ENCODE measurements around the gene DOK5. TPM values are rescaled to one million over a fixed set of nuclear protein-coding genes. Genes with fewer than 3 reads are reported as not detected.

Gene DOK5
- total and polyA plus RNA-seq, 2 donors from 2014 or later: 4.8 to 5.4 TPM

DNA sequence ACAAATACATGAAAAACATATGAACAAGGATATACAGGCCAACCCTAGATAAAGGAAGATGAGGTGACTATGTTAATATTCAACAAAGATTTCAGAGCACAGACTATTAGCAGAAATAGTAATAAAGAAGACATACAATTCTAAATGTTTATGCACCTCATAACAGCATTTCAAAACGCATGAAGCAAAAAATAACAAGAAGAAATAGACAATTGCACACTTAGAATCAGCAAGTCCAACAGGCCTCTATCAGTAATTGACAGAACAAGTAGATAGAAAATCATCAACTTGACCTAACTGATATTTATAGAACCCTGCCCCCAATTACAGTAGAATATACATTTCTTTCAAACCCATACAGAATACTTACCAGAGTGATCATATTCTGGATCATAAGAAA is 11.4 kb upstream of the DOK5 start:
- FAIRE-seq (no peak), DNase-seq (no peak)
- Histone ChIP-seq H3K9ac (ENCODE audit: low read length in 3 of 3) (no peak overlapping the region), H3K9me3 (ENCODE audit: control insufficient read depth in 2 of 3, insufficient read depth in 1 of 3, low read length in 3 of 3) (peaks cover 0 to 5% (median 0%) of the 10 kb centered on the region in 3 donors), H3K27me3 (ENCODE audit: control insufficient read depth, insufficient read depth, low read length) (no peaks in the 10 kb centered on the region), H3K4me3 (ENCODE audit: low read length in 3 of 3) (no peak overlapping the region), H3K27ac (ENCODE audit: low read depth in 2 of 2, low read length in 2 of 2) (no peak overlapping the region), H3K4me1 (ENCODE audit: control insufficient read depth in 2 of 3, insufficient read depth in 2 of 3, low read depth in 1 of 3, low read length in 3 of 3) (no peaks in the 10 kb centered on the region), H3K36me3 (ENCODE audit: control insufficient read depth in 2 of 3, insufficient read depth in 3 of 3, low read length in 3 of 3) (no peaks in the 10 kb centered on the region)
- intact Hi-C loops (cut with DNase I): no loop called here
- TF ChIP-seq, protein P1, sequence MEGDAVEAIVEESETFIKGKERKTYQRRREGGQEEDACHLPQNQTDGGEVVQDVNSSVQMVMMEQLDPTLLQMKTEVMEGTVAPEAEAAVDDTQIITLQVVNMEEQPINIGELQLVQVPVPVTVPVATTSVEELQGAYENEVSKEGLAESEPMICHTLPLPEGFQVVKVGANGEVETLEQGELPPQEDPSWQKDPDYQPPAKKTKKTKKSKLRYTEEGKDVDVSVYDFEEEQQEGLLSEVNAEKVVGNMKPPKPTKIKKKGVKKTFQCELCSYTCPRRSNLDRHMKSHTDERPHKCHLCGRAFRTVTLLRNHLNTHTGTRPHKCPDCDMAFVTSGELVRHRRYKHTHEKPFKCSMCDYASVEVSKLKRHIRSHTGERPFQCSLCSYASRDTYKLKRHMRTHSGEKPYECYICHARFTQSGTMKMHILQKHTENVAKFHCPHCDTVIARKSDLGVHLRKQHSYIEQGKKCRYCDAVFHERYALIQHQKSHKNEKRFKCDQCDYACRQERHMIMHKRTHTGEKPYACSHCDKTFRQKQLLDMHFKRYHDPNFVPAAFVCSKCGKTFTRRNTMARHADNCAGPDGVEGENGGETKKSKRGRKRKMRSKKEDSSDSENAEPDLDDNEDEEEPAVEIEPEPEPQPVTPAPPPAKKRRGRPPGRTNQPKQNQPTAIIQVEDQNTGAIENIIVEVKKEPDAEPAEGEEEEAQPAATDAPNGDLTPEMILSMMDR (IDR thresholded peaks at IDR 0.05; ENCODE audit: borderline replicate concordance, extremely low read depth, insufficient read depth): no peak

DNA sequence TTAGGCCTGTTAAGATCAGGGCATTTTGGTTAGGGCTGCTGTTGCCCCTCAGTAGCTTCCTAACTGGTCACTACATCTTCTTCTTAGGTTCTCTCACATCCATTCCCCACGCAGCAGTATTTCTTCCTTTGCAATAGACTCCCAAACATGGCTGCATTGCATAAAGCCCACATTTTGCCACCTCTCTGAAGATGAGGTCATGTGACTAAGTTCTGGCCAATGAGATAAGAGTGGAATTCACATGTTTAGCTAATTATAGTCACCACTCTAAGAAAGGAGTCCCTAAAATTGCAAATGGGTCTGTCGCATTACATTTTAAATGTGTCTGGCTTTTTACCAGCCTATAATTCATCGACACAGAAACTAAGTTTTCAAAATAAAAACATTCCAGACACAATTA is 9.3 kb upstream of the DOK5 start:
- no peak overlapping the region for H3K9ac ChIP-seq (ENCODE audit: low read length in 3 of 3)
- intact Hi-C loops (cut with DNase I): no loop called here
- no peak for FAIRE-seq
- H3K4me1 ChIP-seq (ENCODE audit: control insufficient read depth in 2 of 3, insufficient read depth in 2 of 3, low read depth in 1 of 3, low read length in 3 of 3): no peaks in the 10 kb centered on the region
- no peak overlapping the region for H3K4me3 ChIP-seq (ENCODE audit: low read length in 3 of 3)
- TF ChIP-seq, protein P1 (IDR thresholded peaks at IDR 0.05; ENCODE audit: borderline replicate concordance, extremely low read depth, insufficient read depth): no peak
- no peak overlapping the region for H3K27ac ChIP-seq (ENCODE audit: low read depth in 2 of 2, low read length in 2 of 2)
- no peaks in the 10 kb centered on the region for H3K27me3 ChIP-seq (ENCODE audit: control insufficient read depth, insufficient read depth, low read length)
- H3K9me3 ChIP-seq (ENCODE audit: control insufficient read depth in 2 of 3, insufficient read depth in 1 of 3, low read length in 3 of 3): no peaks in the 10 kb centered on the region
- H3K36me3 ChIP-seq (ENCODE audit: control insufficient read depth in 2 of 3, insufficient read depth in 3 of 3, low read length in 3 of 3): no peaks in the 10 kb centered on the region
- no peak for DNase-seq

DNA sequence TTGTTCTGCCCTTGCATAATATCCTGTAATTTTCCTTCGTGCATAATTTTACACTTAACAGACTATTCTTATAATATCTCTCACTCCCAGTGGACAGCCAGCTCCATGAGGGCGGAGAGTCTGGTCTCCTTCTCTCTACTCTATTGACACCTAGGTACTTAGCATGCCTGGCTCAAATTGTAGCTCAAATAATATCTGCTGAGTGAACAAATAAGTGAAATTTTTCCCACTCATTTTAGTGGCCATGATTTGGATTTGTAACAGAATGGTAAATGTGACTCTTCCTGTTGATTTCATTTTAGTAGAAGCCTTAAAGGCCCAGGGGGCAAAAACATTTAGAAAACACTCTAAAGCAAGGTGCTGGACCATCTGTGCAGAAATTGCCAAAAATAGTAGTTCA is 7.8 kb upstream of the DOK5 start:
- no peak for DNase-seq
- Histone ChIP-seq H3K27ac (ENCODE audit: low read depth in 2 of 2, low read length in 2 of 2) (no peak overlapping the region), H3K9ac (ENCODE audit: low read length in 3 of 3) (no peak overlapping the region), H3K9me3 (ENCODE audit: control insufficient read depth in 2 of 3, insufficient read depth in 1 of 3, low read length in 3 of 3) (no peaks in the 10 kb centered on the region), H3K4me3 (ENCODE audit: low read length in 3 of 3) (no peak overlapping the region), H3K36me3 (ENCODE audit: control insufficient read depth in 2 of 3, insufficient read depth in 3 of 3, low read length in 3 of 3) (no peaks in the 10 kb centered on the region), H3K4me1 (ENCODE audit: control insufficient read depth in 2 of 3, insufficient read depth in 2 of 3, low read depth in 1 of 3, low read length in 3 of 3) (no peaks in the 10 kb centered on the region), H3K27me3 (ENCODE audit: control insufficient read depth, insufficient read depth, low read length) (no peaks in the 10 kb centered on the region)
- intact Hi-C loops (cut with DNase I): no loop called here
- no peak for FAIRE-seq
- TF ChIP-seq, protein P1 (IDR thresholded peaks at IDR 0.05; ENCODE audit: borderline replicate concordance, extremely low read depth, insufficient read depth): no peak

DNA sequence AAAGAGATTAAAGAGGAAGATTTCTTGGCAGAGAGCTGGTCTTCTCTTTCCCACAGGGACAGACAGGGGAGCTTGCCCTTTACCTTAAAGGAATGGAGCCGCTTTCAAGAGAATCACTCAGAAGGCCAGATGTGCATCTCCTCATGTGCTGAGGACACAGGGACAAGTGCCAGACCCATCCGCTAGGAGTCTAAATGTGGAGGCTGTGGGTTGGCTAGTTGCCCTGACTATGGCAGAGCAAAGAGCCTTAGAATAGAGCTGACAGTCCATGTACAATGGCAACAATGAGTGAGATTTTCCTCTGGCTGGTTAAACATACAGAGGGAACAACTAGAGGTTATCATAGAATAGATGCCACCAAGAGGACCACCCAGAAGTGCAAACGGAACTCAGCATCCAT is 7.3 kb upstream of the DOK5 start:
- Histone ChIP-seq H3K9ac (ENCODE audit: low read length in 3 of 3) (no peak overlapping the region), H3K27me3 (ENCODE audit: control insufficient read depth, insufficient read depth, low read length) (no peaks in the 10 kb centered on the region), H3K9me3 (ENCODE audit: control insufficient read depth in 2 of 3, insufficient read depth in 1 of 3, low read length in 3 of 3) (no peaks in the 10 kb centered on the region), H3K4me1 (ENCODE audit: control insufficient read depth in 2 of 3, insufficient read depth in 2 of 3, low read depth in 1 of 3, low read length in 3 of 3) (no peaks in the 10 kb centered on the region), H3K27ac (ENCODE audit: low read depth in 2 of 2, low read length in 2 of 2) (no peak overlapping the region), H3K36me3 (ENCODE audit: control insufficient read depth in 2 of 3, insufficient read depth in 3 of 3, low read length in 3 of 3) (no peaks in the 10 kb centered on the region), H3K4me3 (ENCODE audit: low read length in 3 of 3) (no peak overlapping the region)
- TF ChIP-seq, protein P1 (IDR thresholded peaks at IDR 0.05; ENCODE audit: borderline replicate concordance, extremely low read depth, insufficient read depth): no peak
- DNase-seq (no peak), FAIRE-seq (no peak)
- intact Hi-C loops (cut with DNase I): no loop called here

All from kidney (tissue), 14 donors.